Measurements from ENCODE around the gene KHDC1L. TPM values are rescaled to one million over a fixed set of nuclear protein-coding genes. Genes with fewer than 3 reads are reported as not detected.
"Not testable (repeated sequence)": the region's sequence is repeated elsewhere in the genome, so short reads cannot be mapped to it uniquely, and the experiment has no call there.

The KHDC1L gene
- total and polyA plus RNA-seq, 10 donors: not detected

GRCh38 chr6:73262671-73263569 is 37.6 kb upstream of the KHDC1L start, which contains the start of gene KHDC1:
Gene KHDC1, minus strand, starts transcription at chr6:73263196. Its CDS starts 20,679 bp downstream, at chr6:73242517.
- intact Hi-C loops (cut with DNase I; ENCODE audit: low total_unique reads): no loop called here
- Histone ChIP-seq H3K9me3 (no peaks in the 10 kb centered on the region), H3K4me3 (peak within 1 kb of the TSS; percentile 53 to 86 (median 62)), H3K27me3 (replicated peaks in 1 of 7) (no peaks in the 10 kb centered on the region), H3K4me1 (peaks cover 5 to 25% (median 17%) of the 10 kb centered on the region in 6 donors), H3K36me3 (no peaks in the 10 kb centered on the region), H3K27ac (peak within 1 kb of the TSS; percentile 29 to 85 (median 64))
- no peak for TF ChIP-seq POLR2A (IDR thresholded peaks at IDR 0.05)
- no peak for TF ChIP-seq CTCF (IDR thresholded peaks at IDR 0.05 in 8 of 11, conservative IDR thresholded peaks at IDR 0.05 in 3 of 11)
- TF ChIP-seq POLR2AphosphoS5 (IDR thresholded peaks at IDR 0.05): peak; percentile 21 to 69 (median 62)
- 1 to 9% (median 1%) methylated on average over 10 to 63 of the region's 63 CpGs for WGBS, 5 donors
- DNase-seq: peak; percentile 90

GRCh38 chr6:73258721-73259120 is 33.4 kb upstream of the KHDC1L start:
- 82 to 100% (median 96%) methylated on average over 1 of the region's 1 CpG for WGBS, 5 donors
- intact Hi-C loops (cut with DNase I; ENCODE audit: low total_unique reads): no loop called here
- H3K27me3 ChIP-seq (replicated peaks in 1 of 7): no peaks in the 10 kb centered on the region
- DNase-seq: no peak
- H3K4me1 ChIP-seq: peaks cover 5 to 17% (median 12%) of the 10 kb centered on the region in 6 donors
- no peaks in the 10 kb centered on the region for H3K36me3 ChIP-seq
- H3K27ac ChIP-seq: no peak overlapping the region
- no peaks in the 10 kb centered on the region for H3K9me3 ChIP-seq
- TF ChIP-seq CTCF (IDR thresholded peaks at IDR 0.05 in 8 of 11, conservative IDR thresholded peaks at IDR 0.05 in 3 of 11) (no peak), POLR2A (IDR thresholded peaks at IDR 0.05) (no peak), POLR2AphosphoS5 (IDR thresholded peaks at IDR 0.05) (no peak)
- H3K4me3 ChIP-seq: no peak overlapping the region

- 93 to 97% (median 96%) methylated on average over 5 of the region's 5 CpGs for WGBS, 5 donors
- intact Hi-C loops (cut with DNase I; ENCODE audit: low total_unique reads); H3K9me3 ChIP-seq: not testable (repeated sequence)
Measured at GRCh38 chr6:73254323-73254722, 29.0 kb upstream of the KHDC1L start.

GRCh38 chr6:73252703-73253102 is 27.4 kb upstream of the KHDC1L start:
- intact Hi-C loops (cut with DNase I; ENCODE audit: low total_unique reads): no loop called here
- no peak overlapping the region for H3K27ac ChIP-seq
- no peak overlapping the region for H3K4me3 ChIP-seq
- DNase-seq: no peak
- WGBS, 5 donors: 94 to 100% (median 98%) methylated on average over 2 of the region's 2 CpGs
- no peaks in the 10 kb centered on the region for H3K27me3 ChIP-seq (replicated peaks in 1 of 7)
- no peaks in the 10 kb centered on the region for H3K4me1 ChIP-seq
- no peaks in the 10 kb centered on the region for H3K36me3 ChIP-seq
- H3K9me3 ChIP-seq: no peaks in the 10 kb centered on the region
- no peak for TF ChIP-seq CTCF (IDR thresholded peaks at IDR 0.05 in 8 of 11, conservative IDR thresholded peaks at IDR 0.05 in 3 of 11)
- no peak for TF ChIP-seq POLR2AphosphoS5 (IDR thresholded peaks at IDR 0.05)
- no peak for TF ChIP-seq POLR2A (IDR thresholded peaks at IDR 0.05)

More at GRCh38 chr6:73254323-73254722, 29.0 kb upstream of the KHDC1L start:
- not testable (repeated sequence) for H3K4me1 ChIP-seq; H3K4me3 ChIP-seq; H3K27ac ChIP-seq; H3K27me3 ChIP-seq (replicated peaks in 1 of 7); DNase-seq; H3K36me3 ChIP-seq

Measured in spleen (tissue), 11 donors.